Osteoblast (primary cell): ENCODE results near the gene DDX49. TPM values are rescaled to one million over a fixed set of nuclear protein-coding genes. Genes with fewer than 3 reads are reported as not detected.
"Not testable (repeated sequence)": the region's sequence is repeated elsewhere in the genome, so short reads cannot be mapped to it uniquely, and the experiment has no call there.

Experiments
- DNase-seq: peaks from one replicate; pipeline ENCODE4 v3.0.0; 2011; ENCODE audit warnings: low spot score, mixed read lengths; ENCODE audit not compliant: insufficient read length; ENCODE audit errors: missing footprints
- H2AFZ ChIP-seq: 2 replicates; pipeline ENCODE4 v1.6.0; 2011; ENCODE audit warnings: mild to moderate bottlenecking, low read length
- H3K27ac ChIP-seq: 2 replicates; pipeline ENCODE4 v1.5.1; 2011; ENCODE audit warnings: mild to moderate bottlenecking, low read depth, low read length, moderate library complexity
- H3K27me3 ChIP-seq: 2 replicates; pipeline ENCODE4 v1.6.0; 2012; ENCODE audit warnings: mild to moderate bottlenecking, control low read depth, inconsistent platforms, low read length, moderate library complexity; ENCODE audit not compliant: insufficient read depth
- H3K36me3 ChIP-seq: 2 replicates; pipeline ENCODE4 v1.5.1; 2011; ENCODE audit warnings: mild to moderate bottlenecking, low read length, control low read depth, moderate library complexity; ENCODE audit not compliant: insufficient read depth
- H3K4me1 ChIP-seq: 2 replicates; pipeline ENCODE4 v1.5.1; 2011; ENCODE audit warnings: mild to moderate bottlenecking, low read length, control low read depth, moderate library complexity; ENCODE audit not compliant: insufficient read depth
- H3K4me2 ChIP-seq: 2 replicates; pipeline ENCODE4 v1.6.0; 2011; ENCODE audit warnings: mild to moderate bottlenecking, low read length; ENCODE audit not compliant: insufficient read depth
- H3K4me3 ChIP-seq: fragments of 200-600 bp; sonication (generic); 3 replicates; pipeline ENCODE4 v1.5.1; 2012; ENCODE audit warnings: mild to moderate bottlenecking, low read length, inconsistent platforms; ENCODE audit not compliant: insufficient read depth
- H3K79me2 ChIP-seq: 2 replicates; pipeline ENCODE4 v1.6.0; 2012; ENCODE audit warnings: mild to moderate bottlenecking, low read length, control low read depth, inconsistent platforms; ENCODE audit not compliant: insufficient read depth
- H3K9me3 ChIP-seq: 2 replicates; pipeline ENCODE4 v1.5.1; 2011; ENCODE audit warnings: low read depth, low read length, control low read depth
- H4K20me1 ChIP-seq: 2 replicates; pipeline ENCODE4 v1.6.0; 2012; ENCODE audit warnings: mild to moderate bottlenecking, low read length, control low read depth; ENCODE audit not compliant: insufficient read depth
- total RNA-seq: library from RNA; depleted of rRNA; stranded (reverse); fragments of >200 nt; gene quantifications from 2 replicates; pipeline ENCODE4 v1.2.3, GENCODE V29; 2012
- TF ChIP-seq, protein P1 (sequence below): IDR thresholded peaks from 2 replicates; pipeline ENCODE4 v1.5.1; 2011; ENCODE audit warnings: mild to moderate bottlenecking, low read depth, low read length, moderate library complexity; ENCODE audit errors: extremely low read depth

The DDX49 gene
- total RNA-seq, 1 donor: 46.7 TPM

DNA sequence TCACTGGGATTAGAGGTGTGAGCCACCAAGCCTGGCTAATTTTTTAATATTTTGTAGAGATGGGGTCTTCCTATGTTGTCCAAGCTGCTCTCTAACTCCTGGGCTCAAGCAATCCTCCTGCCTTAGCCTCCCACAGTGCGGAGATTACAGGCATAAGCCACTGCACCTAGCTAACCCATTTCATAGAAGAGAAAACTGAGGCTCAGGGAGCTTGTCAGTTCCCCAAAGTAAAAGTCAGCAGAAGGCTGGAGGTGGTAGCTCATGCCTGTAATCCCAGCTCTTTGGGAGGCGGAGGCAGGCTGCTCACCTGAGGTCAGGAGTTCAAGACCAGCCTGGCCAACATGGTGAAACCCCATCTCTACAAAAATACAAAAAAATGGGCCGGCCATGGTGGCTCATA lies 30.3 kb downstream of the DDX49 start:
- no peaks in the 10 kb centered on the region for H3K9me3 ChIP-seq
- H3K27ac ChIP-seq: no peak overlapping the region
- no peak for DNase-seq
- H2AFZ ChIP-seq: no peak overlapping the region
- H3K4me2 ChIP-seq: no peak overlapping the region
- no peaks in the 10 kb centered on the region for H3K27me3 ChIP-seq
- H3K4me3 ChIP-seq: no peak overlapping the region
- H3K4me1 ChIP-seq: peaks cover 6% of the 10 kb centered on the region
- H3K79me2 ChIP-seq: no peaks in the 10 kb centered on the region
- TF ChIP-seq, protein P1, sequence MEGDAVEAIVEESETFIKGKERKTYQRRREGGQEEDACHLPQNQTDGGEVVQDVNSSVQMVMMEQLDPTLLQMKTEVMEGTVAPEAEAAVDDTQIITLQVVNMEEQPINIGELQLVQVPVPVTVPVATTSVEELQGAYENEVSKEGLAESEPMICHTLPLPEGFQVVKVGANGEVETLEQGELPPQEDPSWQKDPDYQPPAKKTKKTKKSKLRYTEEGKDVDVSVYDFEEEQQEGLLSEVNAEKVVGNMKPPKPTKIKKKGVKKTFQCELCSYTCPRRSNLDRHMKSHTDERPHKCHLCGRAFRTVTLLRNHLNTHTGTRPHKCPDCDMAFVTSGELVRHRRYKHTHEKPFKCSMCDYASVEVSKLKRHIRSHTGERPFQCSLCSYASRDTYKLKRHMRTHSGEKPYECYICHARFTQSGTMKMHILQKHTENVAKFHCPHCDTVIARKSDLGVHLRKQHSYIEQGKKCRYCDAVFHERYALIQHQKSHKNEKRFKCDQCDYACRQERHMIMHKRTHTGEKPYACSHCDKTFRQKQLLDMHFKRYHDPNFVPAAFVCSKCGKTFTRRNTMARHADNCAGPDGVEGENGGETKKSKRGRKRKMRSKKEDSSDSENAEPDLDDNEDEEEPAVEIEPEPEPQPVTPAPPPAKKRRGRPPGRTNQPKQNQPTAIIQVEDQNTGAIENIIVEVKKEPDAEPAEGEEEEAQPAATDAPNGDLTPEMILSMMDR: no peak
- peaks cover 4% of the 10 kb centered on the region for H3K36me3 ChIP-seq
- H4K20me1 ChIP-seq: peaks cover 3% of the 10 kb centered on the region

DNA sequence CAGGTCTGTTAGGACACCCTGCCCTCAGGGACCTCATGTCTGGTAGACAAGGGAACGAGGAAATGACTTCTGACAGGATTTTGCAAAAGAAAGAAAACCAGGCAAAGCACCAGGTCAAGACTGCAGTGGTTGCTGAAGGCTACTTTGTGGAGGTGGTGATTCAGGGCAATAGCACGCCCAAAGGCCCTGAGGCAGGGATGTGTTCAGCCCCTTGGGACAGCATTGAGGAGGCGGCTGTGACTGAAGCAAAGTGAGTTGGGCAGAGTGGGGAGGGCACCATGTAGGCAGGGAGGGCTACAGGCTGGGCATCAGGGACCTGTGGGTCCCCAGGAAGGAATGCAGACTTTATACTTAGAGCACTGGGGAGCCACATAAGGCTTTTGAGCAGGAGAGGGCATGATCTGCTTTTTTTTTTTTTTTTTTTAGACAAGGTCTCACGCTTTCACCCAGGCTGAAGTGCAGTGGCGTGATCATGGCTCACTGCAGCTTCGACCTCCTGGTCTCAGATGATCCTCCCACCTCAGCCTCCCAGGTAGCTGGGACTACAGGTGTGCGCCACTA lies 32.3 kb downstream of the DDX49 start:
- Histone ChIP-seq H4K20me1 (peaks cover 3% of the 10 kb centered on the region), H3K9me3 (no peaks in the 10 kb centered on the region), H3K27ac (no peak overlapping the region), H3K27me3 (no peaks in the 10 kb centered on the region), H2AFZ (no peak overlapping the region), H3K4me1 (peaks cover 6% of the 10 kb centered on the region), H3K79me2 (no peaks in the 10 kb centered on the region), H3K4me2 (no peak overlapping the region), H3K36me3 (no peaks in the 10 kb centered on the region), H3K4me3 (no peak overlapping the region)
- TF ChIP-seq, protein P1: no peak
- DNase-seq: peak; percentile 92

DNA sequence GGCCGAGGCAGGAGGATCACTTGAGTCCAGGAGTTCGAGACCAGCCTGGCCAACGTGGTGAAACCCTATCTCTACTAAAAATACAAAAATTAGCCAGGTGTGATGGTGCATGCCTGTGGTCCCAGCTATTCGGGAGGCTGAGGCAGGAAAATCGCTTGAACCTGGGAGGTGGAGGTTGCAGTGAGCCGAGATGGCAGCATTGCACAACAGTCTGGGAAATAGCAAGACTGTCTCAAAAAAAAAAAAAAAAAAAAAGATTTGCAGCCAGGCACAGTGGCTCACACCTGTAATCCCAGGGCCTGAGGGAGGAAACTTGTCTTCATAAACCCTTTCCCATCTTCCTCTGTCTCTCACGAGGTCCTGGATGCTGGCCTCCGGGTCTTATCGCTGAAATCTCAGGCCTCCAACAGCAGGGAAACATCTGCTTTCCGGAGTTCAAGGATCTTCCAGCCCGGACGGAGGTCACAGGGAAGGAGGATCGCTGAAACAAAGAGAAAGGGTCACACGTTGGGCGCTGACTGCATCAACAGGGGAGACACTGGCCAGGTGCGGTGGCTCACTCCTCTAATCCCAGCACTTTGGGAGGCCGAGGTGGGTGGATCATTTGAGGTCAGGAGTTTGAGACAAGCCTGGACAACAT lies 33.0 kb downstream of the DDX49 start:
- not testable (repeated sequence) for H3K4me3 ChIP-seq, DNase-seq, H3K36me3 ChIP-seq, H3K27ac ChIP-seq, H3K4me2 ChIP-seq, H3K9me3 ChIP-seq, H2AFZ ChIP-seq, H3K27me3 ChIP-seq, H3K79me2 ChIP-seq, H3K4me1 ChIP-seq, H4K20me1 ChIP-seq

DNA sequence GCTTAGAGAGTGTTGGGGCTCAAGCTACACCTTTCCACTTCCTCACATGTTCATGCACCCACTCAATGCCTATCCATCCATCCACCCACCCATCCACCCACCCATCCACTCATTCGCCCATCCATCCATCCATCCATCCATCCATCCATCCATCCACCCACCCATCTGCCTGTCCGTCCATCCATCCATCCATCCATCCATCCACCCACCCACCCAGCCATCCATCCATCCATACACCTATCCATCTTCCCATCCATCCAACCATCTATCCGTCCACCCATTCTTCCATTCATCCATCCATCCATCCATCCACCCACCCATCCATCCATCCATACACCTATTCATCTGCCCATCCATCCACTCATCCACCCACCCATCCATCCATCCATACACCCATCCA lies 34.6 kb downstream of the DDX49 start:
- Histone ChIP-seq H2AFZ (no peak overlapping the region), H3K4me3 (no peak overlapping the region), H3K79me2 (no peaks in the 10 kb centered on the region), H4K20me1 (peaks cover 3% of the 10 kb centered on the region), H3K36me3 (no peaks in the 10 kb centered on the region), H3K27me3 (no peaks in the 10 kb centered on the region), H3K4me2 (no peak overlapping the region), H3K4me1 (peaks cover 6% of the 10 kb centered on the region), H3K9me3 (no peaks in the 10 kb centered on the region), H3K27ac (no peak overlapping the region)
- DNase-seq: no peak
- TF ChIP-seq, protein P1: no peak
